Activated CD4-positive, alpha-beta T cell treated with anti-CD3 and anti-CD28 coated beads for 1 hour (primary cell): ENCODE results near the gene ACYP2.
"Not testable (repeated sequence)": the region's sequence is repeated elsewhere in the genome, so short reads cannot be mapped to it uniquely, and the experiment has no call there.

Experiments used
- DNase-seq: peaks from one replicate; pipeline ENCODE4 v3.0.0-alpha.2; 2020

Gene ACYP2

DNA sequence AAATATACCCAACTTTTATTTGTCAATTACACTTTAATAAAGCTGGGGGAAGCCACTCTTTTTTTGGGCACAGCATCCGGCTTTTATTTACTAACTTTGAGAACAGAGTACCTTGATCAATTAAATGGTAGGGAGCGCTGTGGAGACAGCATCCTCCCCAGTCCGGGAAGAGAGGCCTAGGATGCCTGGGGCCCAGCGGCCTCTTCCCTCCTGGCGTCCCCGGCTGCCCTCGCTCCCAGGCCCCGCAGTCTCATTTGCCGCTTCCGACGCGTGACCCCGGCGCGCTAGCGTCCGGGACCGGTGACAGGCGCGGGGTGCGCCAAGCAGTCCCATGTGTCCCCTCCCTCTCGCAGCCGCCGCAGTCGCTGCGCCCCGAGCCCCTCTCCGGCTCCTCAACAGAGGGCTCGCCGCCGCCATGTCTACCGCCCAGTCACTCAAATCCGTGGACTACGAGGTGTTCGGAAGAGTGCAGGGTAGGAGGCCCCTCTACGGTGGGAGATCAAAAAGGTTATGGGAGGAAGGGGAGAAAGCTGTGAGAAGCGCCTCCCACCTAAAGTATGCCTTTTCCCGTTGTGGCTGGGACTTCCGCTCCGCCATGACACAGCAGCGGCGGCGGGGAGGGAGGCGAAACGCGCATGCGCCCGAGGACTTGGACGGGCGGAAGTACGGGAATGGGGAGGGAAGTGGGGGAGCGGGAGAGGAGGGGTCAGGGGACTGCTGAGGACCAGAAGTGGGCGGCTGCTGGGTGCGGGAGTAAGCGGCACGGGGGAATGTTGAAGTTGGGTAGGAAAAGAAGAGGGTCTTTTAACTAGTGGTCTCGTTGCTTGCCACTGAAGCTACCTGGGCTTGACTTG lies at the start of gene ACYP2:
TSS of gene ACYP2 (plus strand) at position 332 of the 854 bp plus-strand sequence.
- DNase-seq: peak; percentile 85

DNA sequence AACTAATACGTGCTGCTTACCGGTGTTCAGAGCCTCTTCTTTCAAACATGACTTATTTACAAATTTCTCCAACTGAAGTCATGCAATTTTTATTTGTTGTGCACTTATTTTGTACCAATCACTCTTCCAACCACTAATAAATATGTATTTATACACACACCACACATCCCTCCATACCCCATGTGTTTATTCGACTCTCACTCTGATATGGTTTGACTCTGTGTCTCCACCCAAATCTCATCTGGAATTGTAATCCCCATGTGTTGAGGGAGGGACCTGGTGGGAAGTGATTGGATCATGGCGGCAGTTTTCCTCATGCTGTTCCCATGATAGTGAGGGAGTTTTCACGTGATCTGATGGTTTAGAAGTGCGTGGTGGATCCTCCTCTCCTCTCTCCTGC lies 49.5 kb upstream of the ACYP2 start:
- DNase-seq: no peak

DNA sequence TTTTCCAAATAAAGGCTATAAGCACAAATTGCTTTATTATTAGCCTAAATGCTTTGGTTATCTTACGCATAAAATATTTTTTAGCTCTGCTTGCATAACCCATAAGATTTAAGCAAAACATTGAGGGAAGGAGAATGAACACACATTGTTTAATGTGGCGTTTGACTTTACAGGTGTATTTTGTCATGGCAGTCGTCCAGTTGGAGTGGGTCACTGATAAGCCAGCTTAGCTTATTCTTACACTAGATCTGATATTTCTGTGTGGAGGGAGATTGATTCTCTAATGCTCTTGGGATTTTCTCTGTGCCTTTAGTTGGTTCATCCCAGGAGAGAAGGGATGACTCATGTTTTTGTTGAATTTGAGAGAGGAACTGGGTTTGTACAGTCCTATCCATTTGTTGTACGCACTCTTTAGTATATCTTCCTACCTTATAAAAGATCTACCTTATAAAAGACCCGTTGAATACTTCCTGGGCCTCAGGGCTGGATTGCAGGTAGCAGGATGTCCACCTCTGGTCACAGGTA lies 47.5 kb upstream of the ACYP2 start:
- no peak for DNase-seq

DNA sequence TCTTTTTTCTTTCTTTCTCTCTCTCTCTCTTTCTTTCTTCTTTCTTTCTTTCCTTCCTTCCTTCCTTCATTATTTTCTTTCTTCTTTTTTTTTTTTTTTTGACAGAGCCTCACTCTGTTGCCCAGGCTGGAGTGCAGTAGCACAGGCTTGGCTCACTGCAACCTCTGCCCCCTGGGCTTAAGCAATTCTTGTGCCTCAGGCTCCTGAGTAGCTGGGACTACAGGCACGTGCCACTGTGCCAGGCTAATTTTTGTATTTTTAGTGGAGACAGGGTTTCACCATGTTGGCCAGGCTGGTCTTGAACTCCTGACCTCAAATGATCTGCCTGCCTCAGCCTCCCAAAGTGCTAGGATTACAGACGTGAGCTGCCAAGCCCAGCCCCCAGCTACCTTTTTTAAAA lies 42.9 kb upstream of the ACYP2 start:
- not testable (repeated sequence) for DNase-seq

DNA sequence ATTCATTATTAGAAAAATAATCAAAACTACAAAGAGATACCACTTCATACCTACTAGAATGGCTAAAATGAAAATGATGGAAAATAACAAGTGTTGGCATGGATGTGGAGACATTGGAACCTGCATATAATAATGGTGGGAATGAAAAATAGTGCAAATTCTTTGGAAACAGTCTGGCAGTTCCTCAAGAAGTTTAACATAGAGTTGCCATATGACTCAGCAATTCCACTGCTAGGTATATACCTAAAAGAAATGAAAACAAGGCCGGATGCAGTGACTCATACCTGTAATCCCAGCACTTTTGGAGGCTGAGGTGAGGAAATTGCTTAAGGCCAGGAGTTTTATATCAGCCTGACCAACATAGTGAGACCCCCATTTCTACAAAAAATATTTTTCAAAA lies 41.6 kb upstream of the ACYP2 start:
- no peak for DNase-seq

DNA sequence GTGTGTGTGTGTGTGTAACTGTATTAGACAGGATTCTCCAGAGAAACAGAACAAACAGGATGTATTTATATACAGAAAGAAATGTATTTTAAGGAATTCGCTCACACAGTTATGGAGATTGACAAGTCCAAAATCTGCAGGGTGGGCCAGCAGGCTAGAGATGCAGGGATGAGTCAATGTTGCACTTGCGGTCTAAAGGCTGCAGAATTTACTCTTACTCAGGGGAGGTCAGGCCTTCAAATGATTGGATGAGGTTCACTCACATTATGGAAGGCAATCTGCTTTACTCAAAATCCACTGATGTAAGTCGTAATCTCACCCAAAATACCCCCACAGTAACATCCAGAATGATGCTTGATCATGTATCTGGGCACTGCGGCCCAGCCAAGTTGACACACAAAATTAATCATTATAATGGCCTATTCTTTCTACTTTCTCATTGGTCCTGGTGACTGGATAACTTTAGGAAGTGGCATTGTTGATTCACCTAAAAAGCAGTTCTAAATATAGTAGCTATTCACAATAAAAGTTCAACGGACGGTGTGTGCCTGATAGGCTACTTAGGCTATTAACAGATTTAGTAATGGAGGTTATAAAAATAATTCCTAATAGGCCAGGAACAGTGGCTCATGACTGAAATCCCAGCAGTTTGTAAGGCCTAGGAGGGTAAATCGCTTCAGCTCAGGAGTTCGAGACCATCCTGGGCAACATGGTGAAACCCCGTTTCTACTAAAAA lies 40.6 kb upstream of the ACYP2 start:
- no peak for DNase-seq

DNA sequence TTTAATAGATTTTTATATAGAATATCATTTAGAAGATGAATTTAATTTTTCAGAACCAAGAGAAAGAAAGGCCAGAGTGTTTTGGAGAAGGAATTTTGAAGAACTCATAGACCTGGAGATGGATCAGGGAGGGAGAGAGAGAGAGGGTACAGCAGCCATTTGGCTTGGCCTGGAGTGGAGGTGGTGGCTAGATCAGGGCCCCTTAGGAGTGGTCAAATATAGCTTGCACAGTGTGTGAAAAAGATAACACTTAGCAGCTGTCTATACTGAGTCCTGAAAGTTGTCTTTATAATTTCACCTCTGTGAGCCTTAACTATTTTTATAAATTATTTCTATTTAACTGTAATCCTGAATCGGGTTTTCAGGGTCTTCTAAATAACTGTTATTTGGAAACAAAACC lies 38.8 kb upstream of the ACYP2 start:
- DNase-seq: no peak

DNA sequence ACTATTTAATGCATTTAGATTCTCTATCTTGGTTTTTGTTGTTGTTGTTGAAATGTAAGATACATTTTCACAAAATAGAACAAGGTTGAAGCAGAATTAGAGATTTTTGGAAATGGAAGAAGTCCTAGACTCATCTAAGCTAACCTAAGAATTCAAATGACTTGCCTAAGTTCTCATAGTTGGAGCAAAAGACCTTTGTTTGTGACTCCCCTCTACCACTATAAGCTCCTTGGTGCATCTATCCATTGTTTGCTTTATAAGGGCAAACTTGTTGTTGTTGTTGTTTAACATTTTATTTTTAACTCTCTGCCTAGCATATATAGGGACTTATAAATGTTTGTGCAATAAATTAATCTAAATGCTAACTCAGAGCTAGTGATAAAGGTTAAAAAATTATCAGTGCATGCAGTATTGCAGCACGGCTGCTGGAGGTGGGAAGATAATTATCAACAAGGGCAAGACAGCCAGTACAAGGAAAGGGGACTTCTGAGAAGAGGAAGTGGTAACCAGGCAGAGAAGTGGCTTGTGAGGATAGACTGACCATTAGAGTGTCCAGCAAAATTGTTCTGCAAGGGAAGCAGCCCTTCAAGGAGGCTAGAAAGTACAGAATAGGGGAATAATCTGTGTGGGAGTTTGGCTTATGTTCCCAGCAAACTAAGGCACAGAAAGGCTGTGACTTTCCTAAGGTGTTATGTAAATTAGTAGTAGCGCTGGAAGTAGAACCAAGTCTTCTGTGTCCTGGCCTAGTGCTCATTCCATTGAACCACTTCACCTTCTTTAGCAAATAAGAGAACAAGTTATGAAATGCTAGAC lies 38.1 kb upstream of the ACYP2 start:
- no peak for DNase-seq

DNA sequence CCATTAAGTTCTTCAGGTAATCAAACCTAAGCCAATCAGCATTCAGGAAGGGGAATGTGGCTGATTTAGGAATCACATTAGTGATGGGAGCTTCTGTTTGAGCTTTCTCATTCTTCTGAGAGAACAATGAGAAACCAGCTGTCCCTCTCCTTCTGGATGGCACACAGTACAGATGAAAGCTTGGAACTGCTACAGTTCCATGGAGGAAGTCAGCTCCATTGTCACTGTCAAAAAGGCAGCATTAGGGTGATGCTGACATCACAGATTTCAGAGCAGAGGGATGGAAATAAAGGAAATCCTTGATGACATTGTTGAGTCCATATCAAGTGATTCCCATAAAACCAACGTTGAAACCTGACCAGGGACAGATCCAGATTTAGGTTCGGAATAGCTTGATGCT lies 36.1 kb upstream of the ACYP2 start:
- no peak for DNase-seq

DNA sequence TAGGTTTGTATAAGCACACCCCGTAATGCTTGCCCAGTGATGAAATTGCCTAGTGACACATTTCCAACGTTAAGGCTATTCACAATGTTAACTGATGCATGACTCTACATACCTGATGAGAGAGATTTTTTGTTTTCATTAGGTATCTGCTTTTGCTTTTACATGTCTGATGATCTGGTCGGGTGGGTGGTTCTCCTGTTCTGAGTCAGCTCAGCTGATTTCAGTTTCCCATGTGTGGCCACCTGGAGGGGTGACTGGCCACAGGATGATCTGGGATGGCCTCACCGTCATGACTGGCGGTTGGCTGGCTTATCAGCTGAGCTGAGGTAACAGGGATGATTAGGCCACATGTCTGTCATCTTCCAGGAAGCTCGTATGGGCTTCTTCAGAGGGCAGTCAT lies 33.8 kb upstream of the ACYP2 start:
- no peak for DNase-seq

DNA sequence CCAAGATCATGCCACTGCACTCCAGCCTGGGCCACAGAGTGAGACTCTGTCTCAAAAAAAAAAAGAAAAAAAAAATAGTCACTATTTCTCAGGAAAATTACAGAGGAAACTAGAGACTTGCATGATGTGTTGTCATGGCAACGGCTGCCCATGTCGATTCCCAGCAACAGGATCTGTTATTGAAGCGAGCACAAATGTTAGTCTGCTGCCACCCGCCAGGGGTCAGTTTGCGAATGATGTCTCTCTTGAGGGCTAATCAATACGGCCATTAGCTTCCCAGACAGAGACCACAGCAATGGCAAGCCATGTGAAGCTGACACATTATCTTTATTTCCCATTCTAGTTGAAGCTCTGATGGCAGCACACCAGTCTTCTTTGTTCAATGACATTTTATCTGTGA lies 32.4 kb upstream of the ACYP2 start:
- DNase-seq: no peak

DNA sequence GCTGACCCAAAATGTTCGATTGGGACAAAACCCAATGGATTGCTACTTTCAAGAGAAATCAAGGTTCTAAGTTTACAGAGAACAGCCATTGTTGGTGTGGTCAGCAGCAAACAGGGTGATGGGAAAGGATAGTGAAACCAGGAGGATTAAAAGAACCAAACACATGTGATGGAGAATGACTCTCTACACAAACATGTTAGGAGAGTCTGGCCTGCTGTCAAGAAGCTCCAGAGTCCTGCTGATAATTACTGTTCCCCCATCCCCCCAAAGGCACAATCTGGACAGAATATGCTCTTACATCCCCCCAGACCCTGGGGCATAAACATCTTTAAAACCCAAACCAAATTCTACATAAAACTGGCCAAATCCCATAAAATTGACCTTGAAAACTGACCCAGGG lies 32.0 kb upstream of the ACYP2 start:
- DNase-seq: no peak

DNA sequence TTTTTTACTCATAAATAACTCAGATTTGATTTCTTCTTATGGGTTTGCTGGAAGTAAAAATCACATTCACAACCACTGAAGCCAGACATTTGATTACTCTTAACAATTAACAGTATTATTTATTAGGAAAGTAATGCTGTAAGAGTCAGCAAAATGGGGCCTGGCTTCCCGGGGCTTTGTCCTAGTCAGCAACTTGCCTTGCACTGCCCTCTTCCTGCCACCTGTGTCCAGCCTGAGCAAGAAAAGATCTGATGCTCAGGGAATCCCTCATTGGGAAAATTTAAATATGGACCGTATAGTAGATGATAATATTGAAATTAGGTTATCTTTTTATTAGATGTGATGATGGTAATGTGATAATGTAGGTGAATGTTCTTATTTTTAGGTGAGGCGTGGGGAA lies 30.8 kb upstream of the ACYP2 start:
- DNase-seq: no peak

DNA sequence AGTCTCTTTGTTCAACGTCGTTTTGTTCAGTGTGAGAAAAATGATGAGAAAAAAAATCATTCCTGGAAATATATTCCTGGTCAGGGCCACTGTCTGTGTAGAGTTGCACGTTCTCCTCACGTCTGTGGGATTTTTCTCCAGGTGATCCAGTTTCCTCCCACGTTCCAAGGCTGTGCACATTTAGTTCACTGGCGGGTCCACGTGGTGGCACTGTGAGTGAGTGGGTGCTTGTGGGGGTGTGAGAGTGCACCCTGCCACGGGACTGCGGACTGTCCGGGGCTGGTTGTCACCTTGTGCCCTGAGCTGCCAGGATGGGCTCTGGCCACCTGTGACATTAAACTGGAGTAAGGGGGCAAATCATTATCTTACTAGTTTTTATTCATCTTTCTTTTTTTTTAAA lies 30.3 kb upstream of the ACYP2 start:
- DNase-seq: no peak

DNA sequence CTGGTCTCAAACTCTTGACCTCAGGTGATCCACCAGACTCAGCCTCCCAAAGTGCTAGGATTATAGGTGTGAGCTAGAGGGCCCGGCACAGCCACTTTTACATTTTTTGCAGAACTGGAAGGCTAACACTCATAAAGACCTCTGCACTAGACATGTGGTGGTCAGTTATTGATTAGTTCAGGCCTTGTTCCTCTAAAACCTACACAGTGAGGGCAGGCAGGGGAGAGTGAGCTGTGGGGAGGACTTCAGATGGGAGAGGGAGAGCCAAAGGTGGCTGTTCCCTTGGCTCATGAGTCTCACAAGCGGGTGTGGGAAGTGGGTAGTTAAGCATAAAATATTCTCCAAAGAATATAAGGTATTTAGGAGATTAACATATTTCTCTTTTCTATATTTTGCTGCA lies 29.3 kb upstream of the ACYP2 start:
- DNase-seq: no peak

DNA sequence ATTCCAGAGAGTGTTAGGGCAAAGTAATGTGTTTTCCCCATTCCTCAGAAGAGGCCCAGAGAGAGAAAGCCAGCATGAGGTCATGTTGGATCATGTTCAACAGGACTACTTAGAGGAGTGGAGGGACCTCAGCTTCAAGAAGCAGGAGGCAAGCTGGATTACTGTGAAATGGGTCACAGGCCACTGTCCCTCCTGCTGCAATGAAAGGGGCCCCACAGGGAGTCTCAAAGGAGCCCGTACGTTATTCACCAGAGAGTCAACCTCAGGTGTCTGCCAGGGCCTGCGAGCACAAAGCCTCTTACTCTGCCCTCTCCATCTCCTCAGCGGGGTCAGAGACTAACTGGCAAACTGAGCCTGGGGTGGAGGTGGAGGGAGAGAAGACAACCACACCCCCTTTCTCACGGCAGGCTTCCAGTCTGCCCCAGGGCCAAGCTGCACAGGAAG lies 27.2 kb upstream of the ACYP2 start:
- DNase-seq: no peak

DNA sequence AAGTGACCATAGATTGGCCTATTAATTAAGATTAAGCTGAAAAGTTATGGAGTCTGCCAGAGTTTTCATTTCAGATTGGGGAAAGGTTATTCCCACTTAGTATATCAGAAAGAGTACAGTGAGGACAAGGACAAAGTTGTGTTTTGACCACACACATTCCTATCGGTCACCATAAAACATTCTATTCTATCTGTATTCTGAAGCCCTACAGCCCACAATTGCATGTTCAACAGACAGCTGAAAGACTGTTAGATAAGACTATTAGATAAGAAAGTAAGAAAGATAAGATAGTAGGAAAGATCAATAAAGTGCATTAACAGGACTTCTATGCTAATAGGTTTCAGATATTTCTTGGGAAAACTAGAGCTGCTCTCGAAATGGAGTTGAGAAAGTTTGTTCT lies 26.7 kb upstream of the ACYP2 start:
- no peak for DNase-seq

DNA sequence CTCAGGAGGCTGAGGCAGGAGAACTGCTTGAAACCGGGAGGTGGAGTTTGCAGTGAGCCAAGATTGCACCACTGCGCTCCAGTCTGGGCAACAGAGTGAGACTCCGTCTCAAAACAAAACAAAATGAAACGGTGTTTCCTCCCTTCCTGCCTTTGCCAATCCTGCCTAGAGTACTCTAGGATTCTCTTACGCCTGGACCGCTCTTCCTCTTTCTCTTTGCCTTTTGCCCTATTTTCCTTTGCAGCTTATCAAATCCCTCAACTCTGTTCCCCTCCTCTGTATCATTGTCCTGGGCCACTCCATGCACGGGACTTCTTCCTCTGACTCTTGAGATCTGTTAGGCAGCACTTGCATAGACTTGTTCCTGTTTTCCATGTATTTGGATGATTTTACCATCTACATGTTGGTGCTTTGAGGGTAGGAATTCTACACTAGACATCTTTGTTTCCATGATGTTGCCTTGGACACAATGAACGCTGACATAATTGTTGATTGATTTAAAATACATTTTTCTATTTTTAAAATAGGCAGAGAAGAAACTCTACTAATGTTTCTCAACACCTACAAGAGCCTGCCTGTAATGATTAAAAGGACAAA lies 24.8 kb upstream of the ACYP2 start:
- DNase-seq: no peak

DNA sequence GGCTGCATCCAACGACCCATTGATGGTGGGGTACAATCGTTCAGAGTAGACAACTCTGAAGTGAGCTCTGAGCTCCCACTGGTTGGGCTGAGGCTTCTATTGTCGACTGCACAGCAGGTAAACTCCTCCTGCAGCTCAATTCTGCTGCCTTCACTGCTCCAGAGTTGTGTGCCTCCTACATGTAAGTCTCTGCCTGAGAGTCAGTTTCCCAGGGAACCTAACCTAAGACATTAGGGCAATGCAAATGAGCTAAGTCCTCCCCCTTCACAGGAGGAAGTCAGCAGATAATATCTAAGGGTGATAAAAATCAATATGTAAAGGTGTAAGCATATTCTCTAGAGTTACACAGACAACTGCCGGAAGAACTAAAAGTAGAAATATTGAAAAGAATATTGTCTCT lies 22.5 kb upstream of the ACYP2 start:
- no peak for DNase-seq

DNA sequence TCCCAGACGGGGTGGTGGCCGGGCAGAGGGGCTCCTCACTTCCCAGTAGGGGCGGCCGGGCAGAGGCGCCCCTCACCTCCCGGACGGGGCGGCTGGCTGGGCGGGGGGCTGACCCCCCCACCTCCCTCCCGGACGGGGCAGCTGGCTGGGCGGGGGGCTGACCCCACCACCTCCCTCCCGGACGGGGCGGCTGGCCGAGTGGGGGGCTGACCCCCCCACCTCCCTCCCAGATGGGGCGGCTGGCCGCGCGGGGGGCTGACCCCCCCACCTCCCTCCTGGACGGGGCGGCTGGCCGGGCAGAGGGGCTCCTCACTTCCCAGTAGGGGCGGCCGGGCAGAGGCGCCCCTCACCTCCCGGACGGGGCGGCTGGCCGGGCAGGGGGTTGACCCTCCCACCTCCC lies 20.0 kb upstream of the ACYP2 start:
- not testable (repeated sequence) for DNase-seq

DNA sequence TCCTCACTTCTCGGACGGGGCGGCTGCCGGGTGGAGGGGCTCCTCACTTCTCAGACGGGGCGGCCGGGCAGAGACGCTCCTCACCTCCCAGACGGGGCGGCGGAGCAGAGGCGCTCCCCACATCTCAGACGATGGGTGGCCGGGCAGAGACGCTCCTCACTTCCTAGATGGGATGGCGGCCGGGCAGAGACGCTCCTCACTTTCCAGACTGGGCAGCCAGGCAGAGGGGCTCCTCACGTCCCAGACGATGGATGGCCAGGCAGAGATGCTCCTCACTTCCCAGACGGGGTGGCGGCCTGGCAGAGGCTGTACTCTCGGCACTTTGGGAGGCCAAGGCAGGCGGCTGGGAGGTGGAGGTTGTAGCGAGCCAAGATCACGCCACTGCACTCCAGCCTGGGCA lies 19.3 kb upstream of the ACYP2 start:
- not testable (repeated sequence) for DNase-seq

DNA sequence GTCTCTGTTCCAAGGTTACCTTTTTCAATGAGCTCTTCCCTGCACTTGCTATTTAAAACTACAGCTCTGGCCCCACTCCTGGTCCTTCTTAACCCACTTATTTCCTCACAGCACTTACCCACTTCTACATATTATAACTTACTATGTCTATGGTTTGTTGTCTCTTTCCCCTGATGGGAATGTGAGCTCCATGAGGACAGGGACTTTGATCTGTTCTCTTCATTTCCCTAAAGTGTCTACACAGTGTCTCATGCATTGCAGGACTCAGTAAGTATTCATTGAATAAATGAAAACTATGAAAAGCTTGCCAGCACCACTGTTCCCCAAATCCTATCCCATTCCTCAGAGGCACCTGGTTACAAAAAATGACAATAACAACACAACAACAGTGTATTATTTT lies 18.3 kb upstream of the ACYP2 start:
- DNase-seq: no peak

DNA sequence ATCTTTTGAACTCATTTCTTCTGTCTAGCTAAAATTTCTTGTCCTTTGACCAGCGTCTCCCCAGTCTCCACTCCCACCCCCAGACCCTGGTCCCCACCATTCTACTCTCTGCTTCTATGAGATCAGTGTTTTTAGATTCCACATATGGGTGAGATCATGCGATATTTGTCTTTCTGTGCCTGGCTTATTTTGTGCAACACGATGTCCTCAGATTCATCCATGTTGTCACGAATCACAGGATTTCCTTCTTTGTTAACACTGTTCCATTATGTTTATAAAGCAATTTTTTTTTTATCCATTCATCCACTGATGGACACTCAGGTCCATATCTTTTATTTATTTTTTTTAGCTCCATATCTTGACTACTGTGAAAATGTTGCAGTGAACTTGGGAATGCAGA lies 16.0 kb upstream of the ACYP2 start:
- DNase-seq: no peak
